DND-41 (cell line): Measurements from ENCODE around the gene ERCC1.

Experiments used
- ATAC-seq: fragments of 200-7000 bp; cut with Tn5 transposase; 3 replicates; pipeline ENCODE4 v1.9.1; 2021; ENCODE audit warnings: low read depth; ENCODE audit not compliant: insufficient read depth
- DNase-seq: peaks from one replicate; pipeline ENCODE4 v3.0.0-alpha.2; 2020
- H2AFZ ChIP-seq: 2 replicates; pipeline ENCODE4 v1.6.0; 2012; ENCODE audit warnings: low read depth, low read length
- H3K27ac ChIP-seq: 2 replicates; pipeline ENCODE4 v1.5.1; 2012; ENCODE audit warnings: low read length, inconsistent platforms
- H3K27me3 ChIP-seq: fragments of 200-600 bp; sonication (generic); 2 replicates; pipeline ENCODE4 v1.6.0; 2012; ENCODE audit warnings: low read length, mild to moderate bottlenecking, inconsistent platforms; ENCODE audit not compliant: insufficient read depth, poor library complexity
- H3K36me3 ChIP-seq: 2 replicates; pipeline ENCODE4 v1.5.1; 2012; ENCODE audit warnings: low read length, inconsistent platforms; ENCODE audit not compliant: insufficient read depth
- H3K4me1 ChIP-seq: 2 replicates; pipeline ENCODE4 v1.5.1; 2012; ENCODE audit warnings: mild to moderate bottlenecking, low read length; ENCODE audit not compliant: insufficient read depth
- H3K4me2 ChIP-seq: 2 replicates; pipeline ENCODE4 v1.6.0; 2012; ENCODE audit warnings: mild to moderate bottlenecking, moderate library complexity, low read length, inconsistent platforms; ENCODE audit not compliant: insufficient read depth
- H3K4me3 ChIP-seq, 2 experiments: fragments of 200-600 bp in 1 of 2; shearing (Covaris generic) in 1 of 2; 2 replicates each; pipeline ENCODE4 v1.5.1; 2012 to 2016; ENCODE audit warnings: inconsistent platforms in 2 of 2, low read length in 2 of 2, mild to moderate bottlenecking in 2 of 2, low read depth in 1 of 2, moderate library complexity in 1 of 2
- H3K79me2 ChIP-seq: 2 replicates; pipeline ENCODE4 v1.6.0; 2012; ENCODE audit warnings: low read length, inconsistent platforms; ENCODE audit not compliant: insufficient read depth
- H3K9ac ChIP-seq: 2 replicates; pipeline ENCODE4 v1.6.0; 2012; ENCODE audit warnings: low read depth, mild to moderate bottlenecking, inconsistent platforms, low read length, moderate library complexity
- H3K9me3 ChIP-seq: 2 replicates; pipeline ENCODE4 v1.5.1; 2012; ENCODE audit warnings: low read length, moderate library complexity, mild to moderate bottlenecking, inconsistent platforms; ENCODE audit not compliant: insufficient read depth, severe bottlenecking
- H4K20me1 ChIP-seq: 2 replicates; pipeline ENCODE4 v1.6.0; 2012; ENCODE audit warnings: low read length; ENCODE audit not compliant: insufficient read depth
- CTCF ChIP-seq: IDR thresholded peaks from 2 replicates; pipeline ENCODE4 v1.5.1; 2012; ENCODE audit warnings: borderline replicate concordance, low read length, moderate library complexity, mild to moderate bottlenecking; ENCODE audit not compliant: poor library complexity, severe bottlenecking; ENCODE audit errors: extremely low read depth
- EZH2 ChIP-seq: IDR thresholded peaks from 3 replicates; pipeline ENCODE4 v1.6.1; 2012; ENCODE audit warnings: borderline replicate concordance, low read depth, mild to moderate bottlenecking, moderate library complexity, low read length, inconsistent platforms; ENCODE audit not compliant: severe bottlenecking

ERCC1 gene

GRCh38 chr19:45403272-45403671 is 20.4 kb downstream of the ERCC1 start:
- no peak overlapping the region for H3K4me2 ChIP-seq
- peaks cover 7% of the 10 kb centered on the region for H3K79me2 ChIP-seq
- no peaks in the 10 kb centered on the region for H3K9me3 ChIP-seq
- peaks cover 35% of the 10 kb centered on the region for H3K4me1 ChIP-seq
- H3K27ac ChIP-seq: no peak overlapping the region
- H3K27me3 ChIP-seq: no peaks in the 10 kb centered on the region
- H2AFZ ChIP-seq: no peak overlapping the region
- H3K4me3 ChIP-seq: no peak overlapping the region
- no peak for DNase-seq
- H4K20me1 ChIP-seq: no peaks in the 10 kb centered on the region
- ATAC-seq: no peak
- TF ChIP-seq EZH2 (no peak), CTCF (no peak)
- H3K36me3 ChIP-seq: no peaks in the 10 kb centered on the region
- H3K9ac ChIP-seq: no peak overlapping the region

- Histone ChIP-seq H3K4me1 (peaks cover 27% of the 10 kb centered on the region), H3K79me2 (peaks cover 7% of the 10 kb centered on the region), H3K27me3 (no peaks in the 10 kb centered on the region), H3K9me3 (no peaks in the 10 kb centered on the region), H3K27ac (no peak overlapping the region), H2AFZ (no peak overlapping the region), H3K4me3 (no peak overlapping the region), H3K4me2 (no peak overlapping the region), H3K9ac (no peak overlapping the region), H4K20me1 (no peaks in the 10 kb centered on the region), H3K36me3 (no peaks in the 10 kb centered on the region)
- DNase-seq (no peak), ATAC-seq (no peak)
- TF ChIP-seq CTCF: peak; percentile 29
- TF ChIP-seq EZH2: no peak
These were observed 21.2 kb downstream of the ERCC1 start for GRCh38 chr19:45402298-45403061.

- H3K79me2 ChIP-seq: peaks cover 3% of the 10 kb centered on the region; the same call in 1 of the 2 replicates
- H3K9ac ChIP-seq: no peak overlapping the region
- H3K9me3 ChIP-seq: no peaks in the 10 kb centered on the region
- H2AFZ ChIP-seq: no peak overlapping the region
- H3K27ac ChIP-seq: no peak overlapping the region
- H3K4me3 ChIP-seq: no peak overlapping the region
- H3K27me3 ChIP-seq: no peaks in the 10 kb centered on the region
- H3K4me1 ChIP-seq: peaks cover 20% of the 10 kb centered on the region
- no peaks in the 10 kb centered on the region for H3K36me3 ChIP-seq
- no peaks in the 10 kb centered on the region for H4K20me1 ChIP-seq
- ATAC-seq (no peak), DNase-seq (no peak)
- TF ChIP-seq CTCF (no peak), EZH2 (no peak)
- no peak overlapping the region for H3K4me2 ChIP-seq
These were observed 21.9 kb downstream of the ERCC1 start for GRCh38 chr19:45401815-45402214.

GRCh38 chr19:45400192-45400591 is 23.5 kb downstream of the ERCC1 start:
- no peaks in the 10 kb centered on the region for H3K36me3 ChIP-seq
- no peak for DNase-seq
- H4K20me1 ChIP-seq: no peaks in the 10 kb centered on the region
- H3K9me3 ChIP-seq: no peaks in the 10 kb centered on the region
- H3K27ac ChIP-seq: no peak overlapping the region
- TF ChIP-seq CTCF (no peak), EZH2 (no peak)
- H3K4me3 ChIP-seq: no peak overlapping the region
- H3K4me1 ChIP-seq: peaks cover 9% of the 10 kb centered on the region
- no peaks in the 10 kb centered on the region for H3K79me2 ChIP-seq
- H3K27me3 ChIP-seq: no peaks in the 10 kb centered on the region
- ATAC-seq: no peak
- H3K4me2 ChIP-seq: no peak overlapping the region
- H2AFZ ChIP-seq: no peak overlapping the region
- no peak overlapping the region for H3K9ac ChIP-seq
